Hepatocyte (in vitro differentiated cells): ENCODE measurements around the gene USP11. TPM values are rescaled to one million over a fixed set of nuclear protein-coding genes. Genes with fewer than 3 reads are reported as not detected.
"Not testable (repeated sequence)": the region's sequence is repeated elsewhere in the genome, so short reads cannot be mapped to it uniquely, and the experiment has no call there.

Experiments used
- DNase-seq: peaks from one replicate; pipeline ENCODE4 v3.0.0-alpha.2; 2016; ENCODE audit warnings: low spot score
- H2AFZ ChIP-seq: fragments of 200-600 bp; sonication (generic); 2 replicates; pipeline ENCODE4 v1.6.0; 2016; ENCODE audit warnings: antibody characterized with exemption, mild to moderate bottlenecking
- H3K27ac ChIP-seq: fragments of 200-600 bp; sonication (generic); 2 replicates; pipeline ENCODE4 v1.5.1; 2016; ENCODE audit warnings: mild to moderate bottlenecking
- H3K27me3 ChIP-seq: fragments of 200-600 bp; sonication (generic); 2 replicates; pipeline ENCODE4 v1.6.1; 2016
- H3K36me3 ChIP-seq: fragments of 200-600 bp; sonication (generic); replicated peaks from 2 replicates; pipeline ENCODE4 v1.5.1; 2016; ENCODE audit warnings: low read depth; ENCODE audit not compliant: insufficient read depth
- H3K4me1 ChIP-seq: fragments of 200-600 bp; sonication (generic); 2 replicates; pipeline ENCODE4 v1.5.1; 2016; ENCODE audit warnings: mild to moderate bottlenecking, moderate library complexity; ENCODE audit not compliant: insufficient read depth
- H3K4me2 ChIP-seq: fragments of 200-600 bp; sonication (generic); 2 replicates; pipeline ENCODE4 v1.6.0; 2016
- H3K4me3 ChIP-seq: fragments of 200-600 bp; sonication (generic); 2 replicates; pipeline ENCODE4 v1.5.1; 2016; ENCODE audit warnings: mild to moderate bottlenecking
- H3K79me2 ChIP-seq: fragments of 200-600 bp; sonication (generic); 2 replicates; pipeline ENCODE4 v1.6.0; 2017; ENCODE audit warnings: mild to moderate bottlenecking
- H3K9me2 ChIP-seq: fragments of 200-600 bp; sonication (generic); replicated peaks from 2 replicates; pipeline ENCODE4 v1.6.0; 2017; ENCODE audit warnings: mild to moderate bottlenecking; ENCODE audit not compliant: insufficient read depth
- H3K9me3 ChIP-seq: fragments of 200-600 bp; sonication (generic); 2 replicates; pipeline ENCODE4 v1.5.1; 2016; ENCODE audit warnings: low read depth, mild to moderate bottlenecking
- H4K20me1 ChIP-seq: fragments of 200-600 bp; sonication (generic); 2 replicates; pipeline ENCODE4 v1.6.0; 2016; ENCODE audit warnings: mild to moderate bottlenecking; ENCODE audit not compliant: insufficient read depth, poor library complexity, severe bottlenecking
- EZH2 ChIP-seq: fragments of 200-600 bp; sonication (generic); IDR thresholded peaks from 2 replicates; pipeline ENCODE4 v1.6.1; 2016; ENCODE audit warnings: antibody characterized with exemption, mild to moderate bottlenecking, borderline replicate concordance
- EZH2phosphoT487 ChIP-seq: fragments of 200-600 bp; sonication (generic); IDR thresholded peaks from one replicate; pipeline ENCODE4 v1.6.1; 2018; ENCODE audit warnings: antibody characterized with exemption, mild to moderate bottlenecking, low read depth, moderate library complexity; ENCODE audit not compliant: unreplicated experiment, severe bottlenecking
- WGBS: methylation state at CpG from one replicate; pipeline ENCODE4 v1.1.6; 2016; ENCODE audit warnings: low lambda C conversion rate; ENCODE audit errors: missing lambda C conversion rate; 5-methylcytosine and 5-hydroxymethylcytosine counted together
- polyA plus RNA-seq: library from polyadenylated mRNA; unstranded; fragments of >200 nt; fragmentation: Nextera tagmentation; extraction: Ambion mirVana; gene quantifications from 2 replicates; pipeline ENCODE4 v1.2.1, GENCODE V29; 2016
- total RNA-seq: library from RNA; depleted of rRNA; stranded (reverse); fragments of >200 nt; gene quantifications from 2 replicates; pipeline ENCODE4 v1.2.3, GENCODE V29; 2014
- TF ChIP-seq, protein P1 (sequence below): fragments of 200-600 bp; sonication (generic); IDR thresholded peaks from 2 replicates; pipeline ENCODE4 v1.5.1; 2016; ENCODE audit warnings: antibody characterized with exemption, mild to moderate bottlenecking; ENCODE audit not compliant: poor library complexity

Gene USP11
- total and polyA plus RNA-seq, 2 experiments from 2014 or later = 89.2 to 199 TPM

DNA sequence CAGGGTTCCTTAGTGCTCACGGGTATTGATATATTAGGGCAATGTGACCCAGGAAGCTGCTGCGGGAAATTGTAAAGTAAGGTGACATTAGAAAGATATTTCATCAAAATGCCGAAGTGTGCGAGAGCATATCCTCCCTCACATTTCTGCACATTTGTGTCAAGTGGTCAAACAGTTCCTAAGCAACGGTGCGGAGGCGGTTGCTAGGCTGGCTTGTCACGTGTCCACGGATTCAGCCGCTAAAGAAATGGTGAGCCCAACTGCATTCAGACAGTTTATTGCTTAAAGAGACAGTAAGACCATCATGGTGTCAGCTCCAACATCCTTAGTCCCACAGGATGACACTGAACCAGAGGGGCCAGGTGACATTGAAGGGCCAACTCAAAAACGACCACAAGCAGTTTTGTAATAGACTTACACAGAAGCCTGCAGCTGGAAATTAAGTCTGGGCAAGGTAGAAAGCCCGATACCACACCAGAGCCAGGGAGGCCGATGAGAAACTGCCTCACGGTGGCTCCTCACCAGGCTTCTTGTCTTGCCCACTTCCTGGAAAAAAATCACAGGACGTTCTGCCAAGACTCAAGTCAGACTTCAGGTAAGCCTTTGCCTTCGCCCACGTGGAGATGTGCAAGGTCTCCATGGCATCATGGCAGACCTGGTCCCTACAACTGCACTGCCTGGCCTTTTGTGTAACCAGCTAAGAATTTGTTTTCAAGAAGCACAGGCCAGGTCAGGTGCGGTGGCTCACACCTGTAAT lies 50.4 kb downstream of the USP11 start:
- Histone ChIP-seq H3K4me1 (no peaks in the 10 kb centered on the region), H3K27ac (no peak overlapping the region), H3K9me2 (no peaks in the 10 kb centered on the region), H4K20me1 (no peaks in the 10 kb centered on the region), H3K4me3 (no peak overlapping the region), H3K36me3 (no peaks in the 10 kb centered on the region), H3K4me2 (no peak overlapping the region), H3K79me2 (no peaks in the 10 kb centered on the region), H3K9me3 (no peaks in the 10 kb centered on the region), H3K27me3 (no peaks in the 10 kb centered on the region), H2AFZ (no peak overlapping the region)
- 79% methylated on average over 18 of the region's 18 CpGs for WGBS
- TF ChIP-seq, protein P1, sequence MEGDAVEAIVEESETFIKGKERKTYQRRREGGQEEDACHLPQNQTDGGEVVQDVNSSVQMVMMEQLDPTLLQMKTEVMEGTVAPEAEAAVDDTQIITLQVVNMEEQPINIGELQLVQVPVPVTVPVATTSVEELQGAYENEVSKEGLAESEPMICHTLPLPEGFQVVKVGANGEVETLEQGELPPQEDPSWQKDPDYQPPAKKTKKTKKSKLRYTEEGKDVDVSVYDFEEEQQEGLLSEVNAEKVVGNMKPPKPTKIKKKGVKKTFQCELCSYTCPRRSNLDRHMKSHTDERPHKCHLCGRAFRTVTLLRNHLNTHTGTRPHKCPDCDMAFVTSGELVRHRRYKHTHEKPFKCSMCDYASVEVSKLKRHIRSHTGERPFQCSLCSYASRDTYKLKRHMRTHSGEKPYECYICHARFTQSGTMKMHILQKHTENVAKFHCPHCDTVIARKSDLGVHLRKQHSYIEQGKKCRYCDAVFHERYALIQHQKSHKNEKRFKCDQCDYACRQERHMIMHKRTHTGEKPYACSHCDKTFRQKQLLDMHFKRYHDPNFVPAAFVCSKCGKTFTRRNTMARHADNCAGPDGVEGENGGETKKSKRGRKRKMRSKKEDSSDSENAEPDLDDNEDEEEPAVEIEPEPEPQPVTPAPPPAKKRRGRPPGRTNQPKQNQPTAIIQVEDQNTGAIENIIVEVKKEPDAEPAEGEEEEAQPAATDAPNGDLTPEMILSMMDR = no peak
- TF ChIP-seq EZH2phosphoT487 (no peak), EZH2 (no peak)
- no peak for DNase-seq

DNA sequence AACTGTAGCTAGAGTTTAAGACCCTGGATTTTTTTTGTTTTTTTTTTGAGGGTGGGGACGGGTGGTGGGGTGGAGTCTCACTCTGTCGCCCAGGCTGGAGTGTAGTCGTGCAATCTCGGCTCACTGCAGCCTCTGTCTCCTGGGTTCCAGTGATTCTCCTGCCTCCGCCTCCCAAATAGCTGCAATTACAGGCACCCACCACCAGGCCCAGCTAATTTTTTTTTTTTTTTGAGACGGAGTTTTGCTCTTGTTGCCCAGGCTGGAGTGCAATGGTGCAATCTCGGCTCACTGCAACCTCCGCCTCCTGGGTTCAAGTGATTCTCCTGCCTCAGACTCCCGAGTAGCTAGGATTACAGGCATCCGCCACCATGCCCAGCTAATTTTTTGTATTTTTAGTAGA lies 51.8 kb downstream of the USP11 start:
- not testable (repeated sequence) for H3K9me3 ChIP-seq, H3K36me3 ChIP-seq, H3K79me2 ChIP-seq, H3K4me3 ChIP-seq, H3K9me2 ChIP-seq, H3K4me2 ChIP-seq, H3K4me1 ChIP-seq, DNase-seq, H2AFZ ChIP-seq, H4K20me1 ChIP-seq, H3K27ac ChIP-seq, H3K27me3 ChIP-seq
- WGBS = 87% methylated on average over 10 of the region's 10 CpGs

DNA sequence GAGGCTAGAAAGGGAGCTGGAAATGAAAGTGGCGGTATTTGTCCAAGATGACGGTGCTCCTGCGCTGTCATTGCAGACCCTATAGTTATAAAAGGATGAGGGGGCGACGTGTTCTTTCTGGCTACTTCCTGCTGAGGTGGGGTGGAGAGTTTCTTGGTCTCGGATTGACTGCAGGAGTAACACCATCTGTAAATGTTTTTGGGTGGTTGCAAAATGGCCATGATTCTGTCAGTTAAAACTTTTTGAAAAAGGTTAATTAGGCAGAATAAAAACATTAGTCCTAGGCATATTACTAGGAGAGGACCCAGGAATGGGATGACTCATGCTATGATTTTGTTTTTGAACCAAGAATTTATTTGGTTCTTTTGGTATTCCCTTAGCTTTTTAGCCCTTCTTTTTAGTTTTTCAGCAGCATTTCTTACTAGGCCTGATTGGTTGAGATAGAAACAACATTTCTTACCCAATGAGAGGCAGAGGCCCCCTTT lies 53.1 kb downstream of the USP11 start:
- TF ChIP-seq EZH2 (no peak), EZH2phosphoT487 (no peak)
- TF ChIP-seq, protein P1 = no peak
- Histone ChIP-seq H3K36me3 (no peaks in the 10 kb centered on the region), H3K9me3 (no peaks in the 10 kb centered on the region), H3K4me2 (peak overlapping the region; percentile 37), H3K4me1 (no peaks in the 10 kb centered on the region), H3K4me3 (no peak overlapping the region), H3K79me2 (no peaks in the 10 kb centered on the region), H2AFZ (no peak overlapping the region), H3K9me2 (no peaks in the 10 kb centered on the region), H4K20me1 (no peaks in the 10 kb centered on the region), H3K27me3 (no peaks in the 10 kb centered on the region), H3K27ac (peak overlapping the region; percentile 20)
- 41% methylated on average over 6 of the region's 6 CpGs for WGBS
- DNase-seq = no peak

DNA sequence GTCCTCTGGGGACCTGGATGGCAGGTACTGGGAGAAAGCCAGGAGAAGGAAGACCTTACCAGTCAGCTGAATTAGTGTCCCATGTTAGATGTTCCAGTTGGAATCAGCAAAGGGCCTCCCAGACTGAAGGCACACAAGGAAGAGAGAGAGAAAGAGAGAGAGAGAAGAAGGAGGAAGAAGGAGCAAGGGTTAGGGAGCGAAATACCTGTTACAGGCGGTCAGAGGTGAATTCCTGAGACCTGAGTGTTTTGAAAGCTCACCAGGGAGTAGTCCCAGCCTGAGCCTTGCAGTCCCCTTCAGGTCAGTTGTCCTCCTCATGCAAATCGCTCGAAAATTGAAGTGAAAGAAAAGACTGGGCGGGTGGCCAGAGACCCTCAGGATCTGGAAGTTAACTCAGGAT lies 60.3 kb downstream of the USP11 start:
- no peaks in the 10 kb centered on the region for H4K20me1 ChIP-seq
- 45% methylated on average over 5 of the region's 5 CpGs for WGBS
- H3K79me2 ChIP-seq = no peaks in the 10 kb centered on the region
- H3K4me2 ChIP-seq = no peak overlapping the region
- no peaks in the 10 kb centered on the region for H3K9me2 ChIP-seq
- no peaks in the 10 kb centered on the region for H3K36me3 ChIP-seq
- no peak overlapping the region for H2AFZ ChIP-seq
- H3K4me3 ChIP-seq = no peak overlapping the region
- no peaks in the 10 kb centered on the region for H3K4me1 ChIP-seq
- no peak overlapping the region for H3K27ac ChIP-seq
- H3K9me3 ChIP-seq = no peaks in the 10 kb centered on the region
- H3K27me3 ChIP-seq = no peaks in the 10 kb centered on the region
- no peak for TF ChIP-seq EZH2phosphoT487
- TF ChIP-seq, protein P1 = no peak
- no peak for DNase-seq
